Body of pancreas (tissue), 4 donors: ENCODE measurements around the gene ZNF500. TPM values are rescaled to one million over a fixed set of nuclear protein-coding genes. Genes with fewer than 3 reads are reported as not detected.
"Not testable (repeated sequence)": the region's sequence is repeated elsewhere in the genome, so short reads cannot be mapped to it uniquely, and the experiment has no call there.

Experiments used
- ATAC-seq: fragments of 150-250 bp; one replicate; pipeline ENCODE4 v1.9.1; 2016
- DNase-seq, 4 donors: peaks; one replicate each; pipeline ENCODE4 v3.0.0-alpha.2; 2019
- H3K27ac ChIP-seq, 4 donors: fragments of 200-600 bp; sonication (generic); 1 replicate in 3 of 4; 2 replicates in 1 of 4; pipeline versions ENCODE4 v1.5.1 to v1.6.1; 2016 to 2019; ENCODE audit warnings: mild to moderate bottlenecking in 1 of 4, mixed read lengths in 1 of 4, moderate library complexity in 1 of 4
- H3K27me3 ChIP-seq, 2 donors: fragments of 200-600 bp; sonication (generic); one replicate each; pipeline ENCODE4 v1.6.0; 2016; ENCODE audit warnings: mild to moderate bottlenecking in 1 of 2
- H3K36me3 ChIP-seq, 2 donors: fragments of 200-600 bp; sonication (generic); replicated peaks in 1 of 2; 2 replicates each; pipeline ENCODE4 v1.5.1; 2016; ENCODE audit warnings: low read depth in 2 of 2; ENCODE audit not compliant: insufficient read depth in 1 of 2
- H3K4me1 ChIP-seq: fragments of 200-600 bp; sonication (generic); one replicate; pipeline ENCODE4 v1.6.0; 2016
- H3K4me3 ChIP-seq, 2 donors: fragments of 200-600 bp; sonication (generic); 1 replicate in 1 of 2; 2 replicates in 1 of 2; pipeline ENCODE4 v1.5.1; 2016 to 2019
- H3K9me3 ChIP-seq, 3 donors: fragments of 200-600 bp; sonication (generic); 1 replicate in 2 of 3; 2 replicates in 1 of 3; pipeline ENCODE4 v1.5.1; 2016
- POLR2A ChIP-seq, 3 donors: fragments of 450-650 bp; IDR thresholded peaks; one replicate each; pipeline ENCODE4 v1.6.1; 2016; ENCODE audit warnings: antibody characterized with exemption in 3 of 3, mild to moderate bottlenecking in 2 of 3
- WGBS, 2 donors: methylation state at CpG; one replicate each; pipeline ENCODE4 v1.1.5; 2017; 5-methylcytosine and 5-hydroxymethylcytosine counted together
- intact Hi-C: fragments of 100-400 bp; cut with DNase I; formaldehyde crosslinking; loops from one replicate; pipeline ENCODE4 v1.15.1; 2023
- total RNA-seq, 2 donors: library from RNA; depleted of rRNA; stranded (reverse); fragments of >200 nt; gene quantifications; one replicate each; pipeline ENCODE4 v1.1.0, GENCODE V29; 2016
- TF ChIP-seq, protein P1 (sequence below), 7 experiments: fragments of 450-650 bp in 4 of 7; fragments of 200-600 bp in 3 of 7; sonication (generic) in 3 of 7; IDR thresholded peaks; one replicate each; pipeline ENCODE4 v1.5.1; 2016 to 2019; ENCODE audit warnings: antibody characterized with exemption in 7 of 7

Gene ZNF500
- total RNA-seq, 2 donors from 2014 or later, result 7.5 to 13.8 TPM

DNA sequence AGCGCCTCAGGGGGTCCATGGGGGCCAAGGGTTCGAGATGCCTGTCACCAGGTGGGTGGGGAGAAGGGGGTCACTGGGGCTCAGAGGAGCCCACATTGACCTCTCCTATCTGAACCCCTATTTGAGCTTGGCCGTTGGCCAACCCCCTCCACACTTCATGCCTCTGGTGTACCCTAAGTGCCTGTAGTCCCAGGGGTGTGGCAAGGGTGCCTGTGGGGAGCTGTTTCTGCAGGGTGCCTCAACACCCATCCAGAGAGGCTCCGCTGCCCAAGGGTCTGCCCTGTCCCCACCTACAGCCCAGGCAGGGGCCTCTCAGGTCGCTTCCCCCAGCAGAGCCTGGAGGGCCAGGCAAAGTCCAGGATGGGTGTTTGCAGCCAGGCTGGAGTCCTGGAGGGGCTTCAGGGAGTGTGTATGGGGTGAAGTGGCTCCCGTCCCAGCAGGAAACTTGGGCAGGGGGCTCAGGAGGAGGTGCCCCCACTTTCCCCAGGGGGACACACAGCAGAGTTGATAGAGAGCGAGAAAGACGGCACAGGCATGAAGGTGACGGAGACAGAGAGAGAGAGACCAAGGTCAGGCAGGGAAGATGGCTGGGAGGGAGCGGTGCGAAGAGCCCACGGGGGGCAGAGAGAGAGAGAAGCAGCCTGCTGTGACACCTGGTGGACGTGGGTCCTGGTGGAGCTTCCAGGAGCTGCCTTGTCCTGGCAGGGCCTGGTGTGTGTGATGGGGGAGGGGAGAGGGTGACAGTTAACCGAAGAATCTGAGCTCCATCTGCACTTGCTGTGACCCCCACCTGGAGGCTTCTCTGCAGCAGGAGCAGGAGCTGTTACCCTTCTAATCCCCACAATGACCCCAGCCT lies 20.9 kb upstream of the ZNF500 start, which contains the start of gene SEPTIN12:
TSS of gene SEPTIN12 (minus strand) at position 719 of the 856 bp plus-strand sequence. CDS start at position 19, 700 bp downstream.
- intact Hi-C loops, result no loop called here
- DNase-seq, result no peak
- Histone ChIP-seq H3K27ac (peak within 1 kb of the TSS in 2 of 4 donors; percentile 17 to 27), H3K27me3 (no peaks in the 10 kb centered on the region), H3K36me3 (no peaks in the 10 kb centered on the region), H3K4me3 (no peak within 1 kb of the TSS), H3K9me3 (no peaks in the 10 kb centered on the region), H3K4me1 (peaks cover 15% of the 10 kb centered on the region)
- 66 to 67% methylated on average over 11 to 14 of the region's 14 CpGs for WGBS, 2 donors
- TF ChIP-seq, protein P1, sequence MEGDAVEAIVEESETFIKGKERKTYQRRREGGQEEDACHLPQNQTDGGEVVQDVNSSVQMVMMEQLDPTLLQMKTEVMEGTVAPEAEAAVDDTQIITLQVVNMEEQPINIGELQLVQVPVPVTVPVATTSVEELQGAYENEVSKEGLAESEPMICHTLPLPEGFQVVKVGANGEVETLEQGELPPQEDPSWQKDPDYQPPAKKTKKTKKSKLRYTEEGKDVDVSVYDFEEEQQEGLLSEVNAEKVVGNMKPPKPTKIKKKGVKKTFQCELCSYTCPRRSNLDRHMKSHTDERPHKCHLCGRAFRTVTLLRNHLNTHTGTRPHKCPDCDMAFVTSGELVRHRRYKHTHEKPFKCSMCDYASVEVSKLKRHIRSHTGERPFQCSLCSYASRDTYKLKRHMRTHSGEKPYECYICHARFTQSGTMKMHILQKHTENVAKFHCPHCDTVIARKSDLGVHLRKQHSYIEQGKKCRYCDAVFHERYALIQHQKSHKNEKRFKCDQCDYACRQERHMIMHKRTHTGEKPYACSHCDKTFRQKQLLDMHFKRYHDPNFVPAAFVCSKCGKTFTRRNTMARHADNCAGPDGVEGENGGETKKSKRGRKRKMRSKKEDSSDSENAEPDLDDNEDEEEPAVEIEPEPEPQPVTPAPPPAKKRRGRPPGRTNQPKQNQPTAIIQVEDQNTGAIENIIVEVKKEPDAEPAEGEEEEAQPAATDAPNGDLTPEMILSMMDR (IDR thresholded peaks at IDR 0.05), result no peak
- no peak for TF ChIP-seq POLR2A (IDR thresholded peaks at IDR 0.05)
- ATAC-seq, result no peak

GRCh38 chr16:4787068-4787467 lies 20.1 kb upstream of the ZNF500 start:
- Histone ChIP-seq H3K36me3 (no peaks in the 10 kb centered on the region), H3K4me3 (no peak overlapping the region), H3K27ac (no peak overlapping the region), H3K4me1 (peaks cover 15% of the 10 kb centered on the region), H3K9me3 (no peaks in the 10 kb centered on the region), H3K27me3 (no peaks in the 10 kb centered on the region)
- DNase-seq (no peak), ATAC-seq (no peak)
- WGBS, 2 donors, result 95 to 96% methylated on average over 4 to 8 of the region's 8 CpGs
- TF ChIP-seq, protein P1 (IDR thresholded peaks at IDR 0.05), result no peak
- no peak for TF ChIP-seq POLR2A (IDR thresholded peaks at IDR 0.05)
- intact Hi-C loops, result no loop called here

DNA sequence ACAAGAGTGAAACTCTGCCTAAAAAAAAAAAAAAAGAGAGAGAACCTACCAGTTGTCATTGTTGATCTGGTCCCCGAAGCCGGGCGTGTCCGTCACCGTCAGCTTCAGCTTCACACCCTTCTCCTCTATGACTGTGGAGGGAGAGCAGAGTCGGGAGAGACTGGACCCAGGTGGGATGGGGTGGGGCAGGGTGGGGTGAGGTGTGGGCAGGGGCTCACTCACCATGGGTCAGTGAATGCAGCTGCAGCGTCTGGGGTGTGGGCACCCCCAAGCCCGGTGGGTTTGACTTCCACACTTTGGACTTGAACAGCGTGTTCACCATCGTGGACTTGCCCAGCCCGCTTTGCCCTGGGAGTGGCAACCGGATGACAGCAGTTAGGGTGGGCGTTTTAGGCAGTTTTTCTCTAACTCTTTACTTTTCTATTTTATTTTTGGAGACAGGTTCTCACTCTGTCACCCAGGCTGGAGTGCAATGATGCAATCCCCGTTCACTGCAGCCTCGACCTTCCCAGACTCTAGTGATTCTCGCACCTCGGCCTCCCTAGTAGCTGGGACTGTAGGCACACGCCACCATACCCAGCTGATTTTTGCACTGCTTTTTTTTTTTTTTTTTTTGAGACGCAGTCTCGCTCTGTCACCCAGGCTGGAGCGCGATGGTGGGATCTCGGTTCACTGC lies 18.9 kb upstream of the ZNF500 start:
- H3K4me1 ChIP-seq, result peaks cover 15% of the 10 kb centered on the region
- intact Hi-C loops, result no loop called here
- WGBS, 2 donors, result 88 to 92% methylated on average over 23 of the region's 23 CpGs
- DNase-seq, result no peak
- H3K9me3 ChIP-seq, result no peaks in the 10 kb centered on the region
- no peaks in the 10 kb centered on the region for H3K36me3 ChIP-seq
- no peak overlapping the region for H3K27ac ChIP-seq
- H3K4me3 ChIP-seq, result no peak overlapping the region
- ATAC-seq, result no peak
- no peaks in the 10 kb centered on the region for H3K27me3 ChIP-seq
- no peak for TF ChIP-seq POLR2A (IDR thresholded peaks at IDR 0.05)
- TF ChIP-seq, protein P1 (IDR thresholded peaks at IDR 0.05), result no peak

GRCh38 chr16:4784444-4784987 lies 17.6 kb upstream of the ZNF500 start:
- DNase-seq, ATAC-seq, H3K9me3 ChIP-seq, H3K36me3 ChIP-seq, H3K27ac ChIP-seq, H3K4me3 ChIP-seq, H3K27me3 ChIP-seq, intact Hi-C loops: not testable (repeated sequence)
- peaks cover 15% of the 10 kb centered on the region for H3K4me1 ChIP-seq
- WGBS, 2 donors, result 78 to 86% methylated on average over 9 to 14 of the region's 14 CpGs

GRCh38 chr16:4783951-4784336 lies 17.0 kb upstream of the ZNF500 start:
- Histone ChIP-seq H3K27me3 (no peaks in the 10 kb centered on the region), H3K4me1 (peaks cover 14% of the 10 kb centered on the region), H3K9me3 (no peaks in the 10 kb centered on the region), H3K27ac (no peak overlapping the region), H3K4me3 (no peak overlapping the region), H3K36me3 (no peaks in the 10 kb centered on the region)
- TF ChIP-seq, protein P1 (IDR thresholded peaks at IDR 0.05), result no peak
- TF ChIP-seq POLR2A (IDR thresholded peaks at IDR 0.05), result no peak
- DNase-seq, result no peak
- no peak for ATAC-seq
- intact Hi-C loops, result no loop called here
- 55 to 62% methylated on average over 7 to 16 of the region's 16 CpGs for WGBS, 2 donors
